H9 (cell line): Measurements from ENCODE around the gene MRPL9. TPM values are rescaled to one million over a fixed set of nuclear protein-coding genes. Genes with fewer than 3 reads are reported as not detected.
"Not testable (repeated sequence)": the region's sequence is repeated elsewhere in the genome, so short reads cannot be mapped to it uniquely, and the experiment has no call there.

ENCODE experiments used
- DNase-seq: peaks from one replicate; pipeline ENCODE4 v3.0.0-alpha.2; 2017
- H2AFZ ChIP-seq: one replicate; pipeline ENCODE4 v1.6.1; 2013; ENCODE audit warnings: mild to moderate bottlenecking, low read length, control low read depth, moderate library complexity
- H2AK5ac ChIP-seq: 2 replicates; pipeline ENCODE4 v1.6.1; 2013; ENCODE audit warnings: low read length, control low read depth, mixed read lengths; ENCODE audit not compliant: insufficient read length
- H2BK120ac ChIP-seq: one replicate; pipeline ENCODE4 v1.6.1; 2013; ENCODE audit warnings: low read depth, mild to moderate bottlenecking, low read length, control low read depth, inconsistent platforms; ENCODE audit not compliant: poor library complexity, severe bottlenecking
- H2BK12ac ChIP-seq: 2 replicates; pipeline ENCODE4 v1.6.1; 2013; ENCODE audit warnings: low read length, control low read depth, mixed read lengths, low read depth; ENCODE audit not compliant: insufficient read length
- H2BK15ac ChIP-seq: 2 replicates; pipeline ENCODE4 v1.6.1; 2013; ENCODE audit warnings: low read depth, low read length, control low read depth
- H2BK20ac ChIP-seq: one replicate; pipeline ENCODE4 v1.6.1; 2013; ENCODE audit warnings: low read depth, mild to moderate bottlenecking, low read length, control low read depth, inconsistent platforms; ENCODE audit not compliant: poor library complexity, severe bottlenecking
- H2BK5ac ChIP-seq: 2 replicates; pipeline ENCODE4 v1.6.1; 2013; ENCODE audit warnings: low read length, control low read depth, mixed read lengths; ENCODE audit not compliant: insufficient read length
- H3K14ac ChIP-seq: 2 replicates; pipeline ENCODE4 v1.6.1; 2013; ENCODE audit warnings: low read length, control low read depth; ENCODE audit not compliant: insufficient read depth
- H3K18ac ChIP-seq: 2 replicates; pipeline ENCODE4 v1.6.1; 2013; ENCODE audit warnings: low read depth, mild to moderate bottlenecking, mixed read lengths, low read length, control low read depth; ENCODE audit not compliant: insufficient read length
- H3K23ac ChIP-seq: 2 replicates; pipeline ENCODE4 v1.6.1; 2013; ENCODE audit warnings: low read length, control low read depth, mixed read lengths, low read depth; ENCODE audit not compliant: insufficient read length
- H3K23me2 ChIP-seq: 2 replicates; pipeline ENCODE4 v1.6.1; 2013; ENCODE audit warnings: low read depth, mild to moderate bottlenecking, mixed read lengths, low read length, control low read depth; ENCODE audit not compliant: insufficient read length, poor library complexity, severe bottlenecking
- H3K27ac ChIP-seq: 2 replicates; pipeline ENCODE4 v1.5.1; 2013; ENCODE audit warnings: low read length, control low read depth, mixed read lengths, low read depth; ENCODE audit not compliant: insufficient read length
- H3K27me3 ChIP-seq: 2 replicates; pipeline ENCODE4 v1.6.1; 2013; ENCODE audit warnings: low read length, control low read depth, inconsistent platforms; ENCODE audit not compliant: insufficient read depth
- H3K4ac ChIP-seq: 2 replicates; pipeline ENCODE4 v1.6.1; 2013; ENCODE audit warnings: low read depth, mild to moderate bottlenecking, control low read depth, inconsistent platforms, low read length, moderate library complexity
- H3K4me1 ChIP-seq: 2 replicates; pipeline ENCODE4 v1.6.1; 2013; ENCODE audit warnings: low read length, control low read depth, inconsistent platforms; ENCODE audit not compliant: insufficient read depth
- H3K4me2 ChIP-seq: 2 replicates; pipeline ENCODE4 v1.6.1; 2013; ENCODE audit warnings: low read length, control low read depth, mixed read lengths; ENCODE audit not compliant: insufficient read length, insufficient read depth
- H3K56ac ChIP-seq: 2 replicates; pipeline ENCODE4 v1.6.1; 2013; ENCODE audit warnings: low read depth, mild to moderate bottlenecking, mixed read lengths, low read length, control low read depth; ENCODE audit not compliant: insufficient read length
- H3K79me1 ChIP-seq: 2 replicates; pipeline ENCODE4 v1.6.1; 2013; ENCODE audit warnings: low read depth, mild to moderate bottlenecking, moderate library complexity, low read length, control low read depth, inconsistent platforms; ENCODE audit not compliant: insufficient read depth, poor library complexity, severe bottlenecking
- H3K79me2 ChIP-seq: 2 replicates; pipeline ENCODE4 v1.6.1; 2013; ENCODE audit warnings: low read length, control low read depth, inconsistent platforms; ENCODE audit not compliant: insufficient read depth
- H3K9ac ChIP-seq: 2 replicates; pipeline ENCODE4 v1.6.1; 2013; ENCODE audit warnings: low read length, control low read depth, mixed read lengths; ENCODE audit not compliant: insufficient read length; ENCODE audit errors: extremely low read depth
- H3K9me3 ChIP-seq: one replicate; pipeline ENCODE4 v1.6.1; 2013; ENCODE audit warnings: low read depth, low read length, inconsistent platforms; ENCODE audit not compliant: control insufficient read depth
- H3T11ph ChIP-seq: one replicate; pipeline ENCODE4 v1.6.1; 2013; ENCODE audit warnings: mild to moderate bottlenecking, low read length, control low read depth, inconsistent platforms
- H4K20me1 ChIP-seq: one replicate; pipeline ENCODE4 v1.6.1; 2013; ENCODE audit not compliant: control insufficient read depth, insufficient read length, insufficient read depth
- H4K5ac ChIP-seq: 2 replicates; pipeline ENCODE4 v1.6.1; 2013; ENCODE audit warnings: low read depth, mild to moderate bottlenecking, mixed read lengths, low read length, control low read depth; ENCODE audit not compliant: insufficient read length
- H4K8ac ChIP-seq: replicated peaks from 2 replicates; pipeline ENCODE4 v1.6.1; 2013; ENCODE audit warnings: low read length, control low read depth, mixed read lengths, low read depth; ENCODE audit not compliant: insufficient read length
- H4K91ac ChIP-seq: 2 replicates; pipeline ENCODE4 v1.6.1; 2013; ENCODE audit warnings: low read depth, mild to moderate bottlenecking, moderate library complexity, mixed read lengths, low read length, control low read depth; ENCODE audit not compliant: insufficient read length
- H3K27ac Mint-ChIP-seq, 3 experiments: 2 replicates in 2 of 3; 3 replicates in 1 of 3; pipeline ENCODE4 v1.8.0; 2020 to 2021; ENCODE audit warnings: mixed read lengths in 3 of 3, mild to moderate bottlenecking in 1 of 3, moderate library complexity in 1 of 3
- H3K27me3 Mint-ChIP-seq: 2 replicates; pipeline ENCODE4 v1.8.0; 2021; ENCODE audit warnings: low read depth, mild to moderate bottlenecking, moderate library complexity, mixed read lengths
- H3K36me3 Mint-ChIP-seq, 3 experiments: 2 replicates in 2 of 3; 3 replicates in 1 of 3; pipeline ENCODE4 v1.8.0; 2020 to 2021; ENCODE audit warnings: low read depth in 3 of 3, mixed read lengths in 3 of 3; ENCODE audit not compliant: insufficient read depth in 1 of 3
- H3K4me1 Mint-ChIP-seq, 2 experiments: 2 replicates each; pipeline ENCODE4 v1.8.0; 2020; ENCODE audit warnings: mixed read lengths in 2 of 2
- H3K4me3 Mint-ChIP-seq, 2 experiments: 2 replicates in 1 of 2; 3 replicates in 1 of 2; pipeline ENCODE4 v1.8.0; 2020 to 2021; ENCODE audit warnings: mild to moderate bottlenecking in 2 of 2, mixed read lengths in 2 of 2, moderate library complexity in 1 of 2
- H3K9me3 Mint-ChIP-seq, 2 experiments: 2 replicates in 1 of 2; 3 replicates in 1 of 2; pipeline ENCODE4 v1.8.0; 2020; ENCODE audit warnings: mild to moderate bottlenecking in 2 of 2, mixed read lengths in 2 of 2, moderate library complexity in 1 of 2
- WGBS: extraction: QIAGEN DNeasy Blood & Tissue Kit; methylation state at CpG from one replicate; pipeline ENCODE4 v1.1.7; 2013; ENCODE audit warnings: missing lambda C conversion rate, low lambda C conversion rate, mixed read lengths; ENCODE audit not compliant: insufficient read length; ENCODE audit errors: extremely low coverage; 5-methylcytosine and 5-hydroxymethylcytosine counted together
- total RNA-seq: library from RNA; stranded (reverse); gene quantifications from 2 replicates; pipeline ENCODE4 v1.2.1, GENCODE V29; 2021
- TF ChIP-seq, protein P1 (sequence below): fragments of 200-600 bp; sonication (generic); conservative IDR thresholded peaks from 3 replicates; pipeline ENCODE4 v1.8.0; 2021; ENCODE audit warnings: antibody characterized with exemption, mild to moderate bottlenecking

Gene MRPL9
- total RNA-seq, 1 experiment from 2014 or later, result 102 TPM

DNA sequence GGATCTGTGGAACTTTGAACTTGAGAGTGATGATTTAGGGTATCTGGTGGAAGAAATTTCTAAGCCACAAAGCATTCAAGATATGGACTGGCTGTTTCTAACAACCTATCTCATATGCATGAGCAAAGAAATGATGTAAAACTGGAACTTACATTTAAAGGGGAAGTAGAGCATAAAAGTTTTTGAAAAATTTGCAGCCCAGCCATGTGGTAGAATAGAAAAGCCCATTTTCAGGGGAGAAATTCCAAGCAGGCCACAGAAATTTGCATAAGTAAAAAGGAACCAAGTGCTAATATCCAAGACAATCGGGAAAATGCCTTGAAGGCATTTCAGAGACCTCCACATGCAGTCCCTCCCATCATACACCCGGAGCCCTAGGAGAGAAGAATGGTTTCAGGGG, 26.3 kb downstream of the MRPL9 start:
- H3K79me2 ChIP-seq, result no peaks in the 10 kb centered on the region
- H3K4me1 ChIP-seq, result no peaks in the 10 kb centered on the region
- no peak for DNase-seq
- no peaks in the 10 kb centered on the region for H4K20me1 ChIP-seq
- no peak overlapping the region for H3K23ac ChIP-seq
- no peak overlapping the region for H2AFZ ChIP-seq
- no peak overlapping the region for H4K5ac ChIP-seq
- no peaks in the 10 kb centered on the region for H3K79me1 ChIP-seq
- Mint-ChIP-seq H3K9me3 (peaks cover 18 to 27% of the 10 kb centered on the region in 2 experiments), H3K4me1 (peaks cover 10 to 12% of the 10 kb centered on the region in 2 experiments), H3K27ac (no peak overlapping the region), H3K4me3 (no peak overlapping the region), H3K27me3 (peaks cover 5% of the 10 kb centered on the region), H3K36me3 (peaks cover 7 to 22% (median 18%) of the 10 kb centered on the region in 3 experiments; a peak in 5 of 7 replicates)
- no peak overlapping the region for H2AK5ac ChIP-seq
- no peak overlapping the region for H3K56ac ChIP-seq
- H3K4ac ChIP-seq, result no peak overlapping the region
- no peak overlapping the region for H4K91ac ChIP-seq
- no peak overlapping the region for H3T11ph ChIP-seq
- H2BK20ac ChIP-seq, result no peak overlapping the region
- no peak overlapping the region for H2BK15ac ChIP-seq
- no peak overlapping the region for H3K9ac ChIP-seq
- H3K18ac ChIP-seq, result no peak overlapping the region
- no peak overlapping the region for H2BK12ac ChIP-seq
- H2BK5ac ChIP-seq, result no peak overlapping the region
- peaks cover 16% of the 10 kb centered on the region for H3K9me3 ChIP-seq
- H2BK120ac ChIP-seq, result no peak overlapping the region
- H3K23me2 ChIP-seq, result no peaks in the 10 kb centered on the region
- H3K4me2 ChIP-seq, result no peak overlapping the region
- no peaks in the 10 kb centered on the region for H3K27me3 ChIP-seq
- TF ChIP-seq, protein P1, sequence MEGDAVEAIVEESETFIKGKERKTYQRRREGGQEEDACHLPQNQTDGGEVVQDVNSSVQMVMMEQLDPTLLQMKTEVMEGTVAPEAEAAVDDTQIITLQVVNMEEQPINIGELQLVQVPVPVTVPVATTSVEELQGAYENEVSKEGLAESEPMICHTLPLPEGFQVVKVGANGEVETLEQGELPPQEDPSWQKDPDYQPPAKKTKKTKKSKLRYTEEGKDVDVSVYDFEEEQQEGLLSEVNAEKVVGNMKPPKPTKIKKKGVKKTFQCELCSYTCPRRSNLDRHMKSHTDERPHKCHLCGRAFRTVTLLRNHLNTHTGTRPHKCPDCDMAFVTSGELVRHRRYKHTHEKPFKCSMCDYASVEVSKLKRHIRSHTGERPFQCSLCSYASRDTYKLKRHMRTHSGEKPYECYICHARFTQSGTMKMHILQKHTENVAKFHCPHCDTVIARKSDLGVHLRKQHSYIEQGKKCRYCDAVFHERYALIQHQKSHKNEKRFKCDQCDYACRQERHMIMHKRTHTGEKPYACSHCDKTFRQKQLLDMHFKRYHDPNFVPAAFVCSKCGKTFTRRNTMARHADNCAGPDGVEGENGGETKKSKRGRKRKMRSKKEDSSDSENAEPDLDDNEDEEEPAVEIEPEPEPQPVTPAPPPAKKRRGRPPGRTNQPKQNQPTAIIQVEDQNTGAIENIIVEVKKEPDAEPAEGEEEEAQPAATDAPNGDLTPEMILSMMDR, result no peak
- no CpG with 5 or more reads among the region's 2 CpGs for WGBS
- H4K8ac ChIP-seq, result no peak overlapping the region
- no peak overlapping the region for H3K14ac ChIP-seq
- no peak overlapping the region for H3K27ac ChIP-seq

DNA sequence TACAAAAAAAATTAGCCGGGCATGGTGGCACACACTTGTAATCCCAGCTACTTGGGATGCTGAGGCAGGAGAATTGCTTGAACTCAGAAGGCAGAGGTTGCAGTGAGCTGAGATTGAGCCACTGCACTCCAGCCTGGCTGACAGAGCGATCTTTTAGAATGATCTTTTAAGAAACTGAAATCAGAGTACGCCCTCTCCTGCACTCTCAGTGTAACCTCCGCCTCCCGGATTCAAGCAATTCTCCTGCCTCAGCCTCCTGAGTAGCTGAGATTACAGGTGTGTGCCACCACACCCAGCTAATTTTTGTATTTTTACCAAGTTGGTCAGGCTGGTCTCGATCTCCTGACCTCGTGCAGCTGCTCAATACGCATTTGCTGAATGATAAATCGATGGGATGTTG, 29.3 kb downstream of the MRPL9 start:
- not testable (repeated sequence) for H3K23me2 ChIP-seq, H3K23ac ChIP-seq, H3K79me1 ChIP-seq, H2BK120ac ChIP-seq, H2AFZ ChIP-seq, H4K8ac ChIP-seq, H4K91ac ChIP-seq, H2BK20ac ChIP-seq, H3K27ac Mint-ChIP-seq, H3T11ph ChIP-seq, H3K4ac ChIP-seq, H3K14ac ChIP-seq, H3K9ac ChIP-seq, H2BK15ac ChIP-seq, H4K20me1 ChIP-seq, H3K27me3 Mint-ChIP-seq, H3K56ac ChIP-seq, H3K4me2 ChIP-seq, H3K18ac ChIP-seq, H3K4me1 ChIP-seq, DNase-seq, H3K79me2 ChIP-seq, H3K27ac ChIP-seq, H2AK5ac ChIP-seq, H3K27me3 ChIP-seq, H2BK5ac ChIP-seq, H2BK12ac ChIP-seq, H4K5ac ChIP-seq, H3K4me3 Mint-ChIP-seq
- no CpG with 5 or more reads among the region's 9 CpGs for WGBS
- H3K9me3 ChIP-seq, result peaks cover 16% of the 10 kb centered on the region
- H3K4me1 Mint-ChIP-seq, result peaks cover 10% of the 10 kb centered on the region in 2 experiments
- H3K36me3 Mint-ChIP-seq, result peaks cover 7 to 22% (median 18%) of the 10 kb centered on the region in 3 experiments; a peak in 5 of 7 replicates
- peaks cover 18 to 26% of the 10 kb centered on the region in 2 experiments for H3K9me3 Mint-ChIP-seq
